Neutrophil (primary cell): ENCODE measurements around the gene NPAS2.

ENCODE experiments used
- H3K27ac ChIP-seq: fragments of 200-600 bp; sonication (generic); 2 replicates; pipeline ENCODE4 v1.5.1; 2016; ENCODE audit warnings: mild to moderate bottlenecking, moderate library complexity
- H3K27me3 ChIP-seq: fragments of 200-600 bp; sonication (generic); 2 replicates; pipeline ENCODE4 v1.6.0; 2016; ENCODE audit warnings: mild to moderate bottlenecking
- H3K36me3 ChIP-seq: fragments of 200-600 bp; sonication (generic); 2 replicates; pipeline ENCODE4 v1.5.1; 2017
- H3K4me1 ChIP-seq, 2 experiments: fragments of 200-600 bp in 1 of 2; sonication (generic) in 1 of 2; 1 replicate in 1 of 2; 2 replicates in 1 of 2; pipeline versions ENCODE4 v1.5.1 to v1.6.1; 2013 to 2016; ENCODE audit warnings: low read depth in 1 of 2, low read length in 1 of 2, mild to moderate bottlenecking in 1 of 2, moderate library complexity in 1 of 2; ENCODE audit not compliant: control insufficient read depth in 1 of 2, insufficient read depth in 1 of 2
- H3K4me3 ChIP-seq, 2 experiments: fragments of 200-600 bp in 1 of 2; sonication (generic) in 1 of 2; 1 replicate in 1 of 2; 2 replicates in 1 of 2; pipeline ENCODE4 v1.5.1; 2013 to 2016; ENCODE audit warnings: low read depth in 1 of 2, low read length in 1 of 2, mild to moderate bottlenecking in 1 of 2, moderate library complexity in 1 of 2
- H3K9me3 ChIP-seq: fragments of 200-600 bp; sonication (generic); 2 replicates; pipeline ENCODE4 v1.5.1; 2016
- CTCF ChIP-seq: fragments of 200-600 bp; sonication (generic); IDR thresholded peaks from 2 replicates; pipeline ENCODE4 v1.5.1; 2016; ENCODE audit warnings: antibody characterized with exemption

The NPAS2 gene

DNA sequence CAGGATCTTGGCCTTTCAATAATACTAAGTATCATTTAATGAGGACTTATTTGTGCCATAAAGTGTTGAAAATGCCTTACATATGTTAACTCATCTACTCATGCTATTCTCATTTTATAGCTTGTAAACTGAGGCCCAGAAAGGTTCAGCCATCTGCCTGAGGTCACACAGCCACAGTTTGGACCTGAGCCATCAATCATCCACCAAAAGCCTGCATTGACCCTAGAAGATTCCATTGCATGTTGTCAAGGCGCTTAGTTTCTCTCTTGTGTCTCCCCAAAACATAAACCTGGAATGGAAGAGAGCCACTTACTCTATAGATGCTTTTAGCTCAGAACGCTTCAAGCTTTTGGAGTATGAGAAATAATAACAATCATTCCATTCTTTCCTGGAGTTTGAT is 26.8 kb downstream of the NPAS2 start:
- H3K9me3 ChIP-seq, result no peaks in the 10 kb centered on the region

DNA sequence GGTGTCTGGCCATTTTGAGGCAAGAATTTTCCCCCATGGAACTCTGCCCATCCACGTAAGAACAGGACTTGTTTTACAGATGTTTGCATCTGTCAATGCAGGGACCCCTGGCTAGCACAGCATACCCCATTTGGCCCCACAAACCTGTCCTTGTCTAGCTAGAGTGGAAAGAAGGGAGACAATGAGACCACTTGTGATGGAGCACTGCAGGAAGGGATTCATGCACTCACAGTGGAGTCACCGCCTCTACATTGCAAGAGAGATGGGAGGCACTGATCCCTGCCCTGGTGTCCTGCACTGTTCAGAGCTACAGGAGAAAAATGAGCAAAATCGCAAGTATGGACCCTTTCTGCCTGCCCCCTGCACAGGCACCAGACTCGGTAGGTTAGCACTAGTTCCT is 32.5 kb downstream of the NPAS2 start:
- Histone ChIP-seq H3K9me3 (no peaks in the 10 kb centered on the region), H3K27ac (no peak overlapping the region), H3K27me3 (peaks cover 11% of the 10 kb centered on the region), H3K4me1 (no peaks in the 10 kb centered on the region), H3K4me3 (no peak overlapping the region), H3K36me3 (no peaks in the 10 kb centered on the region)
- TF ChIP-seq CTCF, result no peak

More for the DNA sequence above, 26.8 kb downstream of the NPAS2 start:
- Histone ChIP-seq H3K27me3 (peaks cover 40% of the 10 kb centered on the region), H3K36me3 (no peaks in the 10 kb centered on the region), H3K27ac (no peak overlapping the region), H3K4me3 (no peak overlapping the region), H3K4me1 (no peaks in the 10 kb centered on the region)
- TF ChIP-seq CTCF, result no peak

DNA sequence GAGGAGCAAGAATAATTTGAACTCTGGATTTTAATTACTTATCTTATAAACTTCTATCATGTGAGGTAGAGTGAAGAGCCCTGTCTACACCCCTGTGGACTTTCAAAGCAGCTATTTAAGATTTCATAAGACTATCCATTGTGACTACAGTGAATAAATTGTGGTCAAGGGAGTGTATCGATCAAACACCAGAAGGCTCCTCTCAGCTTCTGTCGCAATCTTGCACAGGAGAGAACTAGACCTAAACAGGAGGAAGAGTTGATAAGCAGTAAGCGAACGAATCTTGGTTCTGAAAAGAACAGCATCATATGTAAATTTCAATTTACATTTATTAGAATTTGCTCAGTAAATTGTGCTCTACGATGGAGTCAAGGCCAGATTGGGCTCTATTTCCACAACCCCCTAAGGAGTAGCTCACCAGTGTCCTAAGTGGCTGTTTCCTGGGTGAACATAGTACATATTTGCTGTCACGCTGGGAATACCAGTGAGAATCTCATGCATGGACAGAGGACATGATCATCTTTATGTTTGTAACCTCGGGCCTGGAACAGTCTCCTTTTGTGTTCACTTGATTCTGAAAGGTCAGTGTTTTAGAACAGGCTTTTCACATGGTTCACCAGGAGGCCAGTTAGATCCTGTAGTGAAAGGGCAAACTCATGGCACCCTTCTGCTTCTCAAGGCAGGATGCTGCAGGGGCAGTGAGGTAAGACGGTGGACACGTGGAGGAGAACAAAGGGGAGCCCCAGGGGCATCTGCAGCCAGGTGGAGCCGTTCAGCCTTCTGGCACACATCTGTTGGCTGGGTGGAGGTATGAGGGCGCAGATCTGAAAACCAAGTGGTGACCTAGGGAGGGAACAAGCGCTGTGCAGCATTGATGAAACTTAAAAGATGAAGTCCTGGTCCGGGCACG is 33.3 kb downstream of the NPAS2 start:
- H3K36me3 ChIP-seq, result no peaks in the 10 kb centered on the region
- peaks cover 11% of the 10 kb centered on the region for H3K27me3 ChIP-seq
- no peak overlapping the region for H3K27ac ChIP-seq
- no peaks in the 10 kb centered on the region for H3K9me3 ChIP-seq
- no peak for TF ChIP-seq CTCF
- no peak overlapping the region for H3K4me3 ChIP-seq
- H3K4me1 ChIP-seq, result no peaks in the 10 kb centered on the region

DNA sequence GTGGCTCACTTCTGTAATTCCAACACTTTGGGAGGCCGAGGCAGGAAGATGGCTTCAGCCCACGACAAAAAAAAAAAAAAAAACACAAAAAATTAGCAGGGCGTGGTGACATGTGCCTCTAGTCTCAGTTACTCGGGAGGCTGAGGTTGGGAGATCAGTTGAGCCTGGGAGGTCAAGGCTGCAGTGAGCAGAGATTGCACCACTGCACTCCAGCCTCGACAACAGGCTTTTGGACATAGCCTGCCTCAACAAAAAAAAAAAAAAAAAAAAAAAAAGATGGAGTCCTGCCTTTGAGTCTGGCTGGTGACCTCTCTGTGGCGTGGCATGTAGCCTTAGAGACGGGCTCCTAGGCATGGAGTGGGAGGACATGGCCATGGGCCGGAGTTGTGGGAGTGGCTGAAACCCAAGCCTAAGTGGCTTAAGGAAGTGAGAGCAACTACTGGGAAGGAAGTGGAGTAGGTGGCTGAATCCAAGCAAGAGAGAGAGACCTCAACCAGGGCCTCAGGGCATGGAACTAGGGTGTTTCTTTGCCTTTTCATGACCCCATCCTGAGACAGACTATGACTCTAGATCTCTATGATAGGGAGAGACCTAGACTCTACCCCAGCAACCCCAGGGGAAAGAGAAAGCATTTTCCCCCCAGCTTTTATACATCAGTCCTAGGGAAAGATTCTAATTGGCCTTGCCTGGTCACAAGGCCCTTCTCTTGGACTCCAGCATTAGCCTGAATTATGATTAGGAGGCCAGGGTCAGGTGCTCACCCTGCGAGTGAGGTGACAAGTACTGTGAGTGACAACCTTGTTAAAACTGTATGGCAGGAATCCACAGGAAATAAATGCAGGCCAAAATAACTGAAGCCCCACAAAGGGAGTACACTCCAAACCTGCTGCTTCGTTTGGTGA is 34.2 kb downstream of the NPAS2 start:
- peaks cover 6% of the 10 kb centered on the region for H3K27me3 ChIP-seq
- no peaks in the 10 kb centered on the region for H3K9me3 ChIP-seq
- H3K4me3 ChIP-seq, result no peak overlapping the region
- H3K36me3 ChIP-seq, result no peaks in the 10 kb centered on the region
- H3K27ac ChIP-seq, result no peak overlapping the region
- no peaks in the 10 kb centered on the region for H3K4me1 ChIP-seq
- no peak for TF ChIP-seq CTCF

DNA sequence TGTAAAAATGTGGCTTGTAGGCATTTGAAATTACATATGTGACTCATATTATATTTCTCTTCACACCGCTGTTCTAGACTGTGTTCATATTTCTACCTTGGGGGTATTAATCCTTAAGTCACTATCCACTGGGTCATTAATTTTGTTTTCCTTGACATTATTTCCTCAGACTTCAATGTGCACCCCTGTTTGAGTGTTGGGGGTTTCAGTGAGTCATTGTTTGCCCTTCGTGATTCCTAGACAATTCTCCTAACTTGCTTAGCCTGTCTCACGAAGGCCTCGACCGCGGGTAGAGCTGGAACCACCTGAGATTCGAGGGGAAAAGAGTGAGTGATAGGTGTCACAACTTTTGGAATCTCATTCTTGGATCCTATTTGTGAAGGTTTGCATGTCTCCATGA is 35.1 kb downstream of the NPAS2 start:
- no peaks in the 10 kb centered on the region for H3K36me3 ChIP-seq
- H3K9me3 ChIP-seq, result no peaks in the 10 kb centered on the region
- TF ChIP-seq CTCF, result no peak
- no peaks in the 10 kb centered on the region for H3K4me1 ChIP-seq
- H3K27me3 ChIP-seq, result no peaks in the 10 kb centered on the region
- H3K27ac ChIP-seq, result no peak overlapping the region
- no peak overlapping the region for H3K4me3 ChIP-seq
